Type B pancreatic cell (in vitro differentiated cells): ENCODE data around the gene KCNG2. TPM values are rescaled to one million over a fixed set of nuclear protein-coding genes. Genes with fewer than 3 reads are reported as not detected.

Experiments used
- DNase-seq: peaks from one replicate; pipeline ENCODE4 v3.0.0; 2021; ENCODE audit warnings: mixed read lengths; ENCODE audit not compliant: unreplicated experiment; ENCODE audit errors: extremely low spot score
- H3K27ac Mint-ChIP-seq: 2 replicates; pipeline ENCODE4 v1.8.0; 2021; ENCODE audit warnings: mild to moderate bottlenecking, mixed read lengths
- H3K27me3 Mint-ChIP-seq: 2 replicates; pipeline ENCODE4 v1.8.0; 2021; ENCODE audit warnings: mixed read lengths
- H3K36me3 Mint-ChIP-seq: 2 replicates; pipeline ENCODE4 v1.8.0; 2021; ENCODE audit warnings: mixed read lengths
- H3K4me1 Mint-ChIP-seq: one replicate; pipeline ENCODE4 v1.8.0; 2021; ENCODE audit warnings: mixed read lengths; ENCODE audit not compliant: unreplicated experiment
- H3K4me3 Mint-ChIP-seq: 2 replicates; pipeline ENCODE4 v1.8.0; 2021; ENCODE audit warnings: mild to moderate bottlenecking, mixed read lengths
- H3K9me3 Mint-ChIP-seq: 2 replicates; pipeline ENCODE4 v1.8.0; 2021; ENCODE audit warnings: mixed read lengths
- CTCF ChIP-seq: fragments of 200-600 bp; sonication (generic); conservative IDR thresholded peaks from 2 replicates; pipeline ENCODE4 v1.5.0; 2021; ENCODE audit warnings: antibody characterized with exemption, mild to moderate bottlenecking
- total RNA-seq: library from RNA; stranded (reverse); gene quantifications from 2 replicates; pipeline ENCODE4 v1.2.1, GENCODE V29; 2021; ENCODE audit warnings: low replicate concordance

Gene KCNG2
- total RNA-seq, 1 donor from 2014 or later = 0.29 TPM

GRCh38 chr18:79799619-79800370 lies 2.1 kb downstream of the KCNG2 start:
- Mint-ChIP-seq H3K9me3 (no peaks in the 10 kb centered on the region), H3K36me3 (no peaks in the 10 kb centered on the region), H3K4me1 (peaks cover 5% of the 10 kb centered on the region), H3K27ac (no peak overlapping the region), H3K27me3 (peaks cover 58% of the 10 kb centered on the region), H3K4me3 (peak overlapping the region; percentile 73)
- DNase-seq = peak; percentile 67
- no peak for TF ChIP-seq CTCF

- peaks cover 5% of the 10 kb centered on the region for H3K4me1 Mint-ChIP-seq
- no peak for TF ChIP-seq CTCF
- peaks cover 50% of the 10 kb centered on the region for H3K27me3 Mint-ChIP-seq
- H3K36me3 Mint-ChIP-seq = no peaks in the 10 kb centered on the region
- no peaks in the 10 kb centered on the region for H3K9me3 Mint-ChIP-seq
- no peak overlapping the region for H3K4me3 Mint-ChIP-seq
- DNase-seq = peak; percentile 68
- no peak overlapping the region for H3K27ac Mint-ChIP-seq
These were observed 2.8 kb downstream of the KCNG2 start for GRCh38 chr18:79800371-79801180.

GRCh38 chr18:79801217-79801616 lies 3.5 kb downstream of the KCNG2 start:
- H3K4me1 Mint-ChIP-seq = peaks cover 5% of the 10 kb centered on the region
- no peaks in the 10 kb centered on the region for H3K9me3 Mint-ChIP-seq
- no peak for DNase-seq
- H3K4me3 Mint-ChIP-seq = no peak overlapping the region
- TF ChIP-seq CTCF = no peak
- peaks cover 45% of the 10 kb centered on the region for H3K27me3 Mint-ChIP-seq
- H3K36me3 Mint-ChIP-seq = no peaks in the 10 kb centered on the region
- no peak overlapping the region for H3K27ac Mint-ChIP-seq

GRCh38 chr18:79801641-79802040 lies 3.9 kb downstream of the KCNG2 start:
- H3K4me3 Mint-ChIP-seq = no peak overlapping the region
- no peak for TF ChIP-seq CTCF
- DNase-seq = no peak
- H3K27me3 Mint-ChIP-seq = peaks cover 41% of the 10 kb centered on the region
- no peak overlapping the region for H3K27ac Mint-ChIP-seq
- no peaks in the 10 kb centered on the region for H3K9me3 Mint-ChIP-seq
- H3K4me1 Mint-ChIP-seq = peaks cover 5% of the 10 kb centered on the region
- H3K36me3 Mint-ChIP-seq = no peaks in the 10 kb centered on the region

GRCh38 chr18:79802298-79802697 lies 4.6 kb downstream of the KCNG2 start:
- Mint-ChIP-seq H3K9me3 (no peaks in the 10 kb centered on the region), H3K4me1 (peaks cover 3% of the 10 kb centered on the region), H3K27ac (no peak overlapping the region), H3K36me3 (no peaks in the 10 kb centered on the region), H3K4me3 (no peak overlapping the region), H3K27me3 (peaks cover 35% of the 10 kb centered on the region)
- TF ChIP-seq CTCF = no peak
- peak; percentile 65 for DNase-seq
